Astrocyte of the spinal cord (primary cell): ENCODE measurements around the gene ACTR8.

Experiments
- DNase-seq: peaks from one replicate; pipeline ENCODE4 v3.0.0; 2011; ENCODE audit warnings: low read depth, low spot score
- H3K4me3 ChIP-seq: 2 replicates; pipeline ENCODE4 v1.5.1; 2011; ENCODE audit warnings: low read depth, mild to moderate bottlenecking, low read length, moderate library complexity
- in situ Hi-C: cut with HindIII; loops from 2 replicates; pipeline ENCODE4 v1.10.0; 2017; ENCODE audit warnings: low sequenced_read_pairs
- TF ChIP-seq, protein P1 (sequence below): IDR thresholded peaks from 2 replicates; pipeline ENCODE4 v1.5.1; 2012; ENCODE audit warnings: low read depth, mild to moderate bottlenecking, low read length, inconsistent platforms

The ACTR8 gene

DNA sequence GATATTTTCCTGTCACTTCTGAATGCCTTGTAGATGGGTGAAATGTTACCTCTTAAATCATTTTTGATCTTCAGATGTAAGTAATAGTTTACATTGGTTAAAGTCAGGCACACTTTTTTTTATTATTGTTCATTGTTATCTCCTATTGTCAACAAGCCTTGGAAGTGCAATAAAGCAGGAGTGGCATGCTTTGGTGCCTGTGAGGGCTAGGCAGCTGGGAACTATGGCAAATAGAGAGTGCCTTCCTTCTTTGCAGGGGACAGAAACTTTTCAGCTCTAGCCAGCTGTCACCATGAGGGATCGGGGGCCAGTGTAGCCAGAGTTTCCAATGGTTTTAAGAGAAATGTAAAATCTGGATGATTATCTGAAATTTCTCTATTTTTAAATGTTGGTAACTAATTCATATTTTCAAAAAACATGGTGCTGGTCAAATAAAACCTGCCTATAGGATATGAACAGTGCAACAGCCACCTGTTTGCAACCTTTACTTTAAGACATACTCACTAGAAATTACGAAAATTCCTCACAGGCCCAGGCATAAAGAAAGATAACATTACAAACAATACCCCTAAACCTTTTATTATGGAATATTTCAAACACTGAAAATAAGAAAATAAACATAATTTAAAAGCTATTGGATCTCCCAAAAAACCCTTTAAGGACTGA lies 18.8 kb upstream of the ACTR8 start:
- TF ChIP-seq, protein P1, sequence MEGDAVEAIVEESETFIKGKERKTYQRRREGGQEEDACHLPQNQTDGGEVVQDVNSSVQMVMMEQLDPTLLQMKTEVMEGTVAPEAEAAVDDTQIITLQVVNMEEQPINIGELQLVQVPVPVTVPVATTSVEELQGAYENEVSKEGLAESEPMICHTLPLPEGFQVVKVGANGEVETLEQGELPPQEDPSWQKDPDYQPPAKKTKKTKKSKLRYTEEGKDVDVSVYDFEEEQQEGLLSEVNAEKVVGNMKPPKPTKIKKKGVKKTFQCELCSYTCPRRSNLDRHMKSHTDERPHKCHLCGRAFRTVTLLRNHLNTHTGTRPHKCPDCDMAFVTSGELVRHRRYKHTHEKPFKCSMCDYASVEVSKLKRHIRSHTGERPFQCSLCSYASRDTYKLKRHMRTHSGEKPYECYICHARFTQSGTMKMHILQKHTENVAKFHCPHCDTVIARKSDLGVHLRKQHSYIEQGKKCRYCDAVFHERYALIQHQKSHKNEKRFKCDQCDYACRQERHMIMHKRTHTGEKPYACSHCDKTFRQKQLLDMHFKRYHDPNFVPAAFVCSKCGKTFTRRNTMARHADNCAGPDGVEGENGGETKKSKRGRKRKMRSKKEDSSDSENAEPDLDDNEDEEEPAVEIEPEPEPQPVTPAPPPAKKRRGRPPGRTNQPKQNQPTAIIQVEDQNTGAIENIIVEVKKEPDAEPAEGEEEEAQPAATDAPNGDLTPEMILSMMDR, result no peak
- in situ Hi-C loops, result no loop called here
- no peak overlapping the region for H3K4me3 ChIP-seq
- DNase-seq, result no peak

GRCh38 chr3:53899750-53900149 lies 17.8 kb upstream of the ACTR8 start:
- H3K4me3 ChIP-seq, result no peak overlapping the region
- TF ChIP-seq, protein P1, result no peak
- in situ Hi-C loops, result no loop called here
- DNase-seq, result no peak

- in situ Hi-C loops, result no loop called here
- H3K4me3 ChIP-seq, result peak overlapping the region; percentile 76
- TF ChIP-seq, protein P1, result no peak
- no peak for DNase-seq
Measured at GRCh38 chr3:53892286-53892637, 10.3 kb upstream of the ACTR8 start.

DNA sequence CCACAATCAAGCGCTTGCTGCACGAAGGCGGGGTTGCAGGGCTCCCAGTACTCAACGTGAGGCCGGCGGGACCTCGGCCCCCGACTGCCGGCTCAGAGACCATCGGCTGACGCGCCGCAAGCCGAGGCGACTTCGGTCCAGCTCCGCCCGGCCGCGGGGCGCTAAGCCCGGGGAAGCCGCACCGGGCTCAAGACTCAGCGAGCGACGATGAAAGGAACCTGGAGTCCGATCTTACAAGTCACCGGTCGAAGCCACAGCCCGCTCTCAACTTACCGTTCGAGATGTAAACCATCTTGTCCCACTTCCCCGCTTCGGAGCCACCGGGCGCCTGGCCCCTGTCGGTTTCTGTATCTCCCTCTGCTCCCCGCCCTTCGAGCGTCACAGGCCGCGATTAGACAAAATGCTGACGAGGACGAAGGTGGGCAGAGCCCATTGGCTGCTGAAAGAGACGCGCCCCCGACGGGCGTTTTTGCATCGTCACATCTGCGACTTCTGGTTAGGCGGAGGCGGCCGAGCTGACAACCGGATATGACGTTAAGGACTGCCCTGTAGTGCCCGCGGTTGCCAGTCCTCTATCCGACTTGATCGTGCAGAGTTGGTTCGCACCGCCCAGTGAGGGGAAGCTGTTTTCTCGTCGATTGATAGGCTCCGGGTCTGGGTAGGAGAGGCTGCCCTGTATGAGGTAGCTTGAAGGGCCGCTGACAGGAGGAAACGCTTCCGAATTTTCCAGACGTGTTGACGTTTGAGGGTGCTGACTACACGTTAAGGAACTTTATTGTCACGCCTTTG lies 9.7 kb upstream of the ACTR8 start, which contains the start of gene SELENOK:
SELENOK (minus strand) TSS at position 363 of the 789 bp plus-strand sequence.
- in situ Hi-C loops, result no loop called here
- TF ChIP-seq, protein P1, result no peak
- H3K4me3 ChIP-seq, result peak within 1 kb of the TSS; percentile 76
- peak; percentile 99 for DNase-seq

- peak overlapping the region; percentile 76 for H3K4me3 ChIP-seq
- TF ChIP-seq, protein P1, result no peak
- peak; percentile 33 for DNase-seq
- in situ Hi-C loops, result no loop called here
Measured at GRCh38 chr3:53890726-53891475, 8.9 kb upstream of the ACTR8 start.

GRCh38 chr3:53888232-53888631 lies 6.3 kb upstream of the ACTR8 start:
- no peak overlapping the region for H3K4me3 ChIP-seq

More at GRCh38 chr3:53888232-53888631, 6.3 kb upstream of the ACTR8 start:
- in situ Hi-C loops, result no loop called here
- TF ChIP-seq, protein P1, result no peak
- no peak for DNase-seq
